SKM-1 (cell line): ENCODE data around the gene TRIM67.
"Not testable (repeated sequence)": the region's sequence is repeated elsewhere in the genome, so short reads cannot be mapped to it uniquely, and the experiment has no call there.

Experiments
- DNase-seq: peaks from one replicate; lab custom pipeline; 2025; ENCODE audit not compliant: unreplicated experiment; lab: John Stamatoyannopoulos, UW

TRIM67 gene

GRCh38 chr1:231201979-231202633 is 40.2 kb downstream of the TRIM67 start:
- DNase-seq: peak; percentile 96

GRCh38 chr1:231203259-231204057 is 41.6 kb downstream of the TRIM67 start:
- no peak for DNase-seq

GRCh38 chr1:231206856-231207255 is 45.0 kb downstream of the TRIM67 start:
- DNase-seq: no peak

GRCh38 chr1:231207437-231207836 is 45.6 kb downstream of the TRIM67 start:
- DNase-seq: no peak

- no peak for DNase-seq
These were observed 47.1 kb downstream of the TRIM67 start for GRCh38 chr1:231208980-231209379.

GRCh38 chr1:231209531-231209930 is 47.7 kb downstream of the TRIM67 start:
- no peak for DNase-seq

- no peak for DNase-seq
These were observed 48.3 kb downstream of the TRIM67 start for GRCh38 chr1:231210126-231210525.

- DNase-seq: peak; percentile 67
These were observed 49.4 kb downstream of the TRIM67 start for GRCh38 chr1:231211005-231211857.

- not testable (repeated sequence) for DNase-seq
These were observed 50.4 kb downstream of the TRIM67 start for GRCh38 chr1:231212301-231212700.

- DNase-seq: no peak
These were observed 52.1 kb downstream of the TRIM67 start for GRCh38 chr1:231213831-231214573.

GRCh38 chr1:231214918-231215680 is 53.2 kb downstream of the TRIM67 start:
- DNase-seq: no peak

GRCh38 chr1:231215681-231216385 is 54.0 kb downstream of the TRIM67 start:
- DNase-seq: no peak

- no peak for DNase-seq
These were observed 54.6 kb downstream of the TRIM67 start for GRCh38 chr1:231216498-231216897.

GRCh38 chr1:231217056-231217455 is 55.2 kb downstream of the TRIM67 start:
- no peak for DNase-seq

GRCh38 chr1:231218078-231218477 is 56.2 kb downstream of the TRIM67 start:
- DNase-seq: no peak

- no peak for DNase-seq
These were observed 57.9 kb downstream of the TRIM67 start for GRCh38 chr1:231219422-231220401.

GRCh38 chr1:231220801-231221200 is 58.9 kb downstream of the TRIM67 start:
- no peak for DNase-seq

GRCh38 chr1:231226156-231226555 is 64.3 kb downstream of the TRIM67 start:
- no peak for DNase-seq
